HuH-7 (cell line): ENCODE results near the gene ADH7.

ENCODE experiments used
- DNase-seq: peaks from one replicate; pipeline ENCODE4 v3.0.0; 2011; ENCODE audit warnings: low spot score

ADH7 gene

GRCh38 chr4:99435154-99435553 lies at the start of gene ADH7:
ADH7 (minus strand) TSS chr4:99435342; CDS start chr4:99435233, 109 bp downstream.
- no peak for DNase-seq

DNA sequence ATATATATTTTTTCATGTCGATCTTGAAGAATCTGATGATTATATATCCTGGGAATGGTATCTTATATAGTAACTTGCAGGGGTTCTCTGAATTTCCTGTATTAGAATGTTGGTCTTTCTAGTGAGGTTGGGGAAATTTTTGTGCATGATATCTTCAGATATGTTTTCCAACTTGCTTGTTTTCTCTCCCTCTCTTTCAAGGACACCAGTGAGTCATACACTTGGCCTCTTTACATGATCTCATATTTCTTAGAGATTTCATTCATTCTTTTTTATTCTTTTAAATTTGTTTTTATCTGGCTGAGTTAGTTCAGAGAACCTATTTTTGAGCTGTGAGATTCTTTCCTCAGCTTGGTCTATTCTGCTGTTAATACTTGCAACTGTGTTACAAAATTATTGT lies 48.5 kb upstream of the ADH7 start:
- DNase-seq, result no peak

DNA sequence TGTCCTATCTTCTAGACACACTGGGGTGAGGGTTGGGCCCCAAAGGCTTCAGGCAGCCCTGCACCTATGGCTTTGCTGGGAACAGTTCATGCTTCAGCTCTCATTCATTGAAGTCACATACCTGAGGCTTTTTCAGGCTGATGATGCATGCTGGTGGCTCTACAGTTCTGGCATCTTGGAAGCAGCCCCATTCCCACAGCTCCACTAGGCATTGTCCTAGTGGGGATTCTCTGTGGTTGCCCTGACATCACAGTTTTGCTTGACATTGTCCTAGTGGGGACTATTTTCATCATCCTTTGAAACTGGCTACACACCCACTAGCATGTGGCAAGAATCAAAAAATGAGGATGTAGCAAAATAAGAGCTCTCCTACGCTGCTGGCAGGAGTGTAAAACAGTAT lies 38.0 kb upstream of the ADH7 start:
- DNase-seq, result no peak

- no peak for DNase-seq
Measured at GRCh38 chr4:99471896-99472295, 36.8 kb upstream of the ADH7 start.

DNA sequence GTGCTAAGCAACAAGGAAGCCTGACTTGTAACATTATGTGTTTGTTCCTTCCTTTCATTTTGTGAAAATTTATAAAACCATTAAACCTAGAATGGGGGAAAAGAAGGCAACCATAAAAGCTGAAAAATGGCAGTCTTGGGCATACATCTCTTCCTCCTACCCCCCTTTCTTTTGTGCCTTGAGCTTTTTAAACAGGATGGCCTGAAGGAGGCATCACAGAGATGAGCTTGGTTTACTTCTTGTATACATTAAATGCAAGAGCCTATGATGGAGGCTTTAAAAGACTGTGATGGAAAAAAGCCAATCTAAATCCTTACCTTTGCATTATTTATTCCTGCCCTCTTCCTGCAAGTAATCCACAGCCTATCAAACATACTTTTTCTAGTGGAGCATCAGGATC lies 36.2 kb upstream of the ADH7 start:
- no peak for DNase-seq

- DNase-seq, result no peak
Measured at GRCh38 chr4:99468889-99469288, 33.7 kb upstream of the ADH7 start.

- no peak for DNase-seq
Measured at GRCh38 chr4:99467887-99468286, 32.7 kb upstream of the ADH7 start.

DNA sequence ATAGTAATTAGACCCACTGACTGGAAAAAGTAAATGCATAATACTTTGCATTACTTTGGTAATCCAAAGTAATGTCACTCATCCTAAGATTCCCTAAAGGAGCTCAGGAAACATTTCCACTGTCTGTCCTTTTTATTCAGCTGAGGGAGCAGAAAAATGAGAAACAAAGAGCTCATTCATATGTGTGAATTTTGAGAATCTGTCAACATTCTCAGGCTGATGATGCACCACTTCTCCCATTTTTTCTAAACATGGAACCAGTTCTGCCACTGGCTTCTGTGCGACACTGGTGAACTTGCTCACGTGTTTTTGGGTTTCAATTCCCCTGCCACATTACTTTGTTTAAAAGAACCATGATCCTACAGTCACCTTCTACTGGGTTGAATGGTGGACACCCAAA lies 28.4 kb upstream of the ADH7 start:
- DNase-seq, result no peak

- DNase-seq, result peak; percentile 31
Measured at GRCh38 chr4:99462875-99463464, 27.8 kb upstream of the ADH7 start.

- DNase-seq, result no peak
Measured at GRCh38 chr4:99461623-99462401, 26.7 kb upstream of the ADH7 start.

DNA sequence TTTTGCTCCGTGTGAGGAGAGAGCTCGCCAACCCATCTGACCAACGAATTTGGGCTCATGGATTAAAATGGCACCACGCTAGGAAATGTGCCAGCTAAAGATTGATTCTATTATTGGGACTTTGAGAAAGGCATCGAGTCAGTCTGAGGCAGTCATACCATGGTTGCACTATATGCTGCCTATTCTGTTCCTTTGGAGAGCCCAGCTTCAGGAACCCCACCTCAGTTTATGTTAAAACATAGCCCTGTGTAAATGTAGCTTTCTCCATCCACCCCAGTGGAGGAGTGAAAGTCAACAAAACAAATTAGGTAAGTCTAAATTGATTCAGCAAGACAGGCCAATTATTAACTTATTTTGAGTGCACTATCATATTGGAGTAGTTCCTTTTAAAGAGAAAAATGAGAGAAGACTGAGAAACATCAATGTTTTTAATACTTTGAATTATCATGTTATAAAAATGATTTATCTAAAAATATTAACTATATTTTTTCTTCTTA lies 24.5 kb upstream of the ADH7 start:
- no peak for DNase-seq

GRCh38 chr4:99458911-99459447 lies 23.8 kb upstream of the ADH7 start:
- no peak for DNase-seq

GRCh38 chr4:99457676-99458075 lies 22.5 kb upstream of the ADH7 start:
- no peak for DNase-seq

DNA sequence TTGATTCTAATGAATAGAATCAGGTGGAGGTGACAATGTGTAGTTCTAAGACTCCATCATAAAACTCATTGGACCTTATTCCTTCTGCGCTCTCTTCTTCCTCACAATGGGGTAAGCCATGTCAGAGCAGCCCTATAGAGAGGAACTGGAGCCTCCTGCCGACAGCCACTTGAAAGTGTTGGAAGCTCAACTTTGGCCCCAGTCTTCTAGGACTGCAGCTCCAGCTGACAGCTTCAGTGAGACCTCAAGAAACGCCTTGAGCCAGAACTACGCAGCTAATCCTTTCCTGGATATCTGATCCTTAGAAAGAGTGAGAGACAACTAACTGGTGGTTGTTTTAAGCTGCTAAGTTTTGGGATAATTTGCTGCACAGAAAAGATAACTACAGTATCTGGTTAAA lies 22.1 kb upstream of the ADH7 start:
- no peak for DNase-seq

- DNase-seq, result no peak
Measured at GRCh38 chr4:99447513-99447912, 12.4 kb upstream of the ADH7 start.

DNA sequence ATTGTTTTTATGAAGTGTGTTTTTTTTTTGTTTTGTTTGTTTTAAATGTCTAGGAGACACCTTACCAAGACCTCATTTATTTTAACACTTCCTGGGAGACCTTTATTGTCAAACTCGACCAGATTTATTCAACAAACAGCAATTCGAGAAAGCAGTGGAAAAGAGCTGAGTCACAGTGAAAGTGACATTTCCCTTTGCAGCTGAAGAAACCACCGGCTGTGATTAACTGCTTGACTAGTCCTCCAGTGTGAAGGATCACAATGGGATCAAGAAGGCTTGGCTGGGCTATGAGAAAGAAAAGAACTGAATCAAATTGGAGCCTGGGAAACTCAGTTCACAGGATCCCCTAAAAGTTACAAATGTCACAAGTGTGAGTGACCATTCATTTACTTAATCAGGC lies 11.9 kb upstream of the ADH7 start:
- DNase-seq, result no peak

DNA sequence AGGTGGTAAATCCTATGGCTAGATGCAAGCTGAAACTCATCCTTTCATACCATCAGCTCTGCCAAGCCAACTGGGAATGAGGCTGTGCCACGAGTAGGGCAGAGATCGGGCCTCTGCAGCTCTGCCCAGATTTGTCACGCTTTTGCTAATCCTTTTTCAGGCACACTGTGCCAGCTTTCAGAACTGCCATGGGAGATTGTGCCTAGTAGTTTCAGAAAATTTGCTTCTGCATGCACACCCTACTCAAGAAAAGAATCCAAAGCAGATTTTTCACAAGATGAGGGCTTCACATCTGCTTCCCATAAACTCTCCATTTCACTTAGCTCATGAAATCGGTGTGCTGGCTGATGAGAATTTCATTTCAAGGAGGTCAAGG lies 3.3 kb upstream of the ADH7 start:
- DNase-seq, result no peak

DNA sequence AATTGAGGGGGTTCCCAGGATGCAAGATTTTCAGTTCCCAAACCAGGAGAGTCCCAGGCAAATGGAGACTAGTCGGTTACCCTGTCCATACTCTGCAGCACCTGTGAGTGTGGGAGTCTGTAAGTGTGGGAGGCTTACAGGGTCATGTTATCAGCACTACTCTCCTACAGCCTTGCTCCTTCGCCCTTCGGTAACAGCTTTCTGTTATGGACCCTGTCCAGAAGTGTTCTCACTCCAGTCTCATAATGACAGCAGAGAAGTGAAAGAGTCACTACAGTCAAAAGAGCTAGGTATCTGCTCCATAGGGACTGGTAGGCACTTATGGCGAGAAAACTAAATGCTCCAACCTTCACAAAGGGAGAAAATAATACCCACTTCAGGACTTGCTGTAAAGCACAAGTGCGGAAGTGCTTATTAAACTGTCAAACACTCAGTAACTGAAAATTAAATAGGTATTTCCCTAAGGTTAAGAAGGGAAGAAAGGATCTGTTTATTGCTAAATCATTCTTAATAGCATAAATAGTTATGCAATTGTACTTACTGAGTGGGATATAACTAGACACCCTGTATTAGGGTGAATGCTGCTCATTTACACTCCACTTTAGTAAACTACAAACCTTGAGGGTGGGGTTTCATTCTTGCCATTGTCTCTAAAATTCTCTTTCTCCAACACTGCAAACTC lies 2.7 kb upstream of the ADH7 start:
- no peak for DNase-seq

DNA sequence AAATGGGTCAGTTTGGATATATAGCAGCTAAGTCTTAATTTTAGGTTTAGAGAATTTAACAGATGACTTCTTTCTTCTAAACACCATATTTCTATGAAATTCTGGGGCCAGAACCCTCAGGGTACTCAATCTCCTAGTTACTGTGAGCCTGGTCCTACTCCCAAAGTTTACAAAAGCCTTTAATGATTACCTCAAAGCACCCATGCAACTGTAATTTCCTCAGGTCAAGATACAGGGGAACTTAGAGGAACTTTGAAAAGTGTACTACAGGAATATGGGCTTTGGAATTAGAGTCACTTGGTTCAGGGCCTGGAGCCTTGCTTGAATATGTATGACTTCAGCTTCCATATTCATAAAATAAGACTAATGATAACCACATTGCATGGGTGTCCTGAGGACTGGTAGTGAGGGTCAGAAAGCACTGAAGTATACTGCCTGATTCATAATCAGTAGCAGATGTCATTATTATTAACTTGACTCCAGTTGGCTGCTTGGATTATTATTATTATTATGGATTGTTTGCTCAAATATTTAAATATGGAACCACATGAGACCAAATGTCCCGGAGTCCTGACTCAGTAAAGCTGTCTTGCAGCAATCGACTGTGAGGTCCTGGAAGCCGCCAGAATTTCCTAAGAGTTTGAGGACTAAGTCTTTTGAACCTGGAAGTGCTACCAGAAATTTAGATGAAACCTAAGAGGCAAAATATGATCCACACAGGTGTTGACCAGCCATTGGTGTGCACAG lies 2.0 kb upstream of the ADH7 start:
- DNase-seq, result no peak

- no peak for DNase-seq
Measured at GRCh38 chr4:99436462-99436861, 1.3 kb upstream of the ADH7 start.

DNA sequence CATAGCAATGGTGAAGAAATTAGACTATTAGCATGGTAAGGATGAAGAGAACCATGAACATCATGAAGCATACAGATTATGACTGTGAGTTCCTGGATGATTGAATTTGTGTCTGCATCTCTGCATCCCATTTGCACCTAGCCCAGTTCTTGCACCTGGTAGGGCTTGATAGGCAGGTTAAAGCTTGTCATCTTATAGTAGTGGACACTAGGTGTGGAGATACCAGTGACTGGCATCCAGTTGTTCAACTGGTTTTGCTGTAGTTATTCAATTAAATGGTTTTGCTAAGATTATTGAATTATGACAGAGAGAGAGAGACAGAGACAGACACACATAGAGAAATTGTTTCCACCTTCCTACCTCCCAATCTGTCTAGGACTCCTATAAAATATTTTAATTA lies 5.0 kb downstream of the ADH7 start:
- no peak for DNase-seq

- DNase-seq, result no peak
Measured at GRCh38 chr4:99417125-99417524, 18.0 kb downstream of the ADH7 start.
